ENCODE measurements around the gene UNC119B.
A peak's percentile ranks its signal among the peaks of the same experiment; 100 is the strongest.
"Not testable (repeated sequence)": the region's sequence is repeated elsewhere in the genome, so short reads cannot be mapped to it uniquely, and the experiment has no call there.

UNC119B gene

DNA sequence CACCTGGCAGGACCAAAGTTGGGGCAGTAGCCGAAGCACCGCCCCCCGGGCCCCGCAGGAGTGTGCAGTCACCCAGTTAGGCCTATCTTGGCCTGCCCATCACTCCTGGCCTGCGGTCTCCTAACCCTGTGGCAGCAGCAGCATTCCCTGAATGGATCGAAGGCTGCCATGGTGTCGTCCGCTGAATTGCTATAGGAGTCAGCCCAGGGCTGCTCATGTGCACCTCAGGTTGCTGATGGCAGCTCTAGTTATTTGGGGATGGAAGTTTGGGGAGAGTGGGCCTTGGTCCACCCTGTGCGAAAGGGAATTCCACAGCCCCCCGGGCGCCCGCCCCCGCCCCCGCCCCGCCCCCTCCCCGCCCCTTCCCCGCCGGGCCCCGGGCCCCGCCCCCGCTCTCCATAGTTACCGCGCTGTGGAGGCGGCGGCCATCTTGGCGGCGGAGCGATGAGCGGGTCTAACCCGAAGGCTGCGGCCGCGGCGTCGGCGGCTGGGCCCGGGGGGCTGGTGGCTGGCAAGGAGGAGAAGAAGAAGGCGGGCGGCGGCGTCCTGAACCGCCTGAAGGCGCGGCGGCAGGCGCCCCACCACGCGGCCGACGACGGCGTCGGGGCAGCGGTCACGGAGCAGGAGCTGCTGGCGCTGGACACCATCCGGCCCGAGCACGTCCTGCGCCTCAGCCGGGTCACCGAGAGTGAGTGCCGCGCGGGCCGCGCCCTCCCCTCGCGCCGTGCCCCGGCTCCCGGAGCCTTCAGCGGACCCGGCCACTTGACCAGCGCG lies at the start of gene UNC119B:
Gene UNC119B (plus strand): TSS at position 428 of the 774 bp plus-strand sequence. CDS start 17 bp downstream, at position 445.
- peak; percentile 80 for DNase-seq

DNA sequence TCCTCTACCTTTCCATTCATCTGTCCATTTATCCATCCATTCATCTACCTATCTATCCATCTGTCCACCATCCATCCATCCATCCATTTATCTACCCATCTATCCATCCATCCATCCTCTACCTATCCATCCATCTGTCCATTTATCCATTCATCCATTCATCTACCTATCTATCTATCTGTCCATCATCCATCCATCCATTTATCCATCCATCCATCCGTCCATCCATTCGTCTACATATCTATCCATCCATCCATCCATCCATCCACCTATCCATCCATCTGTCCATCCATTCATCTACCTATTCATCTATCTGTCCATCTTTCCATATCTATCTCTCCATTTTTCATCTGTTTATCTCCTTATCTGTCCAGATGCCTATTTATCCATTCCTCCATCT lies 48.8 kb upstream of the UNC119B start:
- no peak for DNase-seq

DNA sequence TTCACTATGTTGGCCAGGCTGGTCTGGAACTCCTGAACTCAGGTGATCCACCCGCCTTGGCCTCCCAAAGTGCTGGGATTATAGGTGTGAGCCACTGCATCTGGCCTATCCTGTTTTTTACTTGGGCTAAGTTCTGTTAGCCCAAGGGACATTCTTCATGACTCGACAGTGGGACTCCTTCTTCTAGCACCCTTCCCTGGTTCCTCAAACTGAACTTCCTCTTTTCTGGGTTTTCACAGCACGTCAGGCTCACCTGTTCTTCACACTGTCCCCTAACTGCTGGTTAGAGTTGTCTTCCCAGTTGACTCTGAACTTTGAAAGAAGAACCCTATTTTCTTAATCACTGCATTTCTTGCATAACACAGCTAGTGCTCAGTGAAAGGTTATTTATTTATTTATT lies 47.4 kb upstream of the UNC119B start:
- no peak for DNase-seq

DNA sequence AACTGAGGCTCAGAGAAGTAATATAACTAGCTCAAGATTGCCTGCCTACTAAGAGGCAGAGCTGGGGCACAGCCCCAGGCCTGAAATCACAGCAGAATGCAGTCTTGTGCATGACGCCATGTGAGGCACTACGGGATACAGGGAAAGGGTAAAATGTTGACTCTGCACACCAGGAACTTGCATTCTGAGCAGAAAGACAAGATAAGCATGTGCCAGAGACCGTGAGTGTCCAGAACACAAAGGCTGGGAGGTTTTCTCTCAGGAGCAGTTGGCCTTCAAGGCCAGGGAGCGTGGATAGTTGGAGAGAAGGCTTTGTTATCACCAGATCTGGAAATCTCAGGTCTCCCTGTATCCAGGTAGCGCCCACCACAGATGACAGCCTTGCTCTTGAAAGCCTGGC lies 46.5 kb upstream of the UNC119B start:
- no peak for DNase-seq

DNA sequence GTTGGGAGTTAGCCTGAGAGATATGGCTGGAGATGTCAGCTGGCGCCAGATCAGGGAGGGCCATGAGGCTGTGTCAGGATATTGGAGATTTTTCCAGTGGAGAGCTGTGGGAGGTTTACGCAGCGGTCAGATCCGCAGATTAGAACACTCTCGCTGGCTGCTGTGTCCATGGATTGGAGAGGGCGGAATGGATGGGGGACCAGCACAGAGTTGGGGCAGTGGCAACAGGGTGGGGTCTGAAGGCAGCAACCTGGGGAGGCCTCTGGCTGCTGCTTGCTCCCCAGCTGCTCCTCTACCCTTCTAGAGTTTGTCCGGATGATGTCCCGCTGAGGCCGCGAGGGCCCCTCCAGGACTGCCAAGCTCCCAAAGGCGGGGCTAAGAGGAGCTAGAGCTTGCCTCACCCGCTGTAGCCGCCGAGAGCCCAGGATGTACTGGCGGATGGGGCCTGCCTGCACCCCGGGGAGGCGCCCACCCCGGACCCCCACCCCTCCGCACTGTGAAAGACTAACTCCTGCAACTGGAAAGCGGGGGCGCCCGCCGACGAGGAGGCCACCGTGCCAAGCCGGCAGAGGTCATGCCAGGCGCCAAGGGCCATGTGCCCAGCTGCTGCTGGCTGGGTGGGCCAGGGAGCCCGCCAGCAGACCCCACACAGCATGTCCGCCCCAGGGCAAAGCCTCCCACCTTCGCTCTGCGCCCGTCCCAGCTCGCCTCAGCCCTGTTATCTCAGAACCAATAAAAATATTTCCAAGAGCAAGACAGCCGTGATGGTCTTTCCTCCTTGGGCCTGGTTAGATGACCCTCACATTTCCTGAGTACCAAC lies 43.5 kb upstream of the UNC119B start:
- DNase-seq, result no peak

DNA sequence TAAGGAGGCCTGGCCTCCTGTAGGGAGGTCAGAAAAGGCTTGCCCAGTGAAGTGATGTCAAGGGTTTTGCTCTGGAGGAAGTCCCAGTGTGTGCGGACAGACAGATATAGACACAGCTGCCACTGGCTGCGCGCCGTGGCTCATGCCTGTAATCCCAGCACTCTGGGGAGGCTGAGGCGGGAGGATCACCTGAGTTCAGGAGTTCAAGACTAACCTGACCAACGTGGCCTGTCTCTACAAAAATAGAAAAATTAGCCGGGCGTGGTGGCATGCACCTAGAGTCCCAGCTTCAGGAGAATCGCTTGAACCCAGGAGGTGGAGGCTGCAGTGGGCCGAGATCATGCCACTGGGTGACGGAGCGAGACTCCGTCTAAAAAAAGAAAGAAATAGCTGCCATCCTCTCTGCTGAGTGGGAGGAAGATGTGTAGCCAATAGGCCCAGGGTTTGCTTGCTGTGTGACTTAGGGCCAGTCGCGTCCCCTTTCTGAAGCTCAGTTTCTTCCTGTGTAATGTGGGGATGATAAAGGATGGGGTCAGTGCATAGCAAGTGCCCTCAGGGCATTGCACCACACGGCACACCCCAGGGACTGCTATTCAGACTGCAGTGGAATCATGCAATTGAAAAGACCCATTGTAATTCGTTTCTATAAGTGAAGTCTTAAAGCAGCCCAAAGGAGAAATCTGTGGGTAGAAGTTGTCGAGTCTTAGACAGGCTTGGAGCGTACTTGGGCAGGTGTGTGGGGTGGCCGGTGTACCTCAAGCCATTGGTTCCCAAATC lies 42.0 kb upstream of the UNC119B start:
- DNase-seq, result no peak

DNA sequence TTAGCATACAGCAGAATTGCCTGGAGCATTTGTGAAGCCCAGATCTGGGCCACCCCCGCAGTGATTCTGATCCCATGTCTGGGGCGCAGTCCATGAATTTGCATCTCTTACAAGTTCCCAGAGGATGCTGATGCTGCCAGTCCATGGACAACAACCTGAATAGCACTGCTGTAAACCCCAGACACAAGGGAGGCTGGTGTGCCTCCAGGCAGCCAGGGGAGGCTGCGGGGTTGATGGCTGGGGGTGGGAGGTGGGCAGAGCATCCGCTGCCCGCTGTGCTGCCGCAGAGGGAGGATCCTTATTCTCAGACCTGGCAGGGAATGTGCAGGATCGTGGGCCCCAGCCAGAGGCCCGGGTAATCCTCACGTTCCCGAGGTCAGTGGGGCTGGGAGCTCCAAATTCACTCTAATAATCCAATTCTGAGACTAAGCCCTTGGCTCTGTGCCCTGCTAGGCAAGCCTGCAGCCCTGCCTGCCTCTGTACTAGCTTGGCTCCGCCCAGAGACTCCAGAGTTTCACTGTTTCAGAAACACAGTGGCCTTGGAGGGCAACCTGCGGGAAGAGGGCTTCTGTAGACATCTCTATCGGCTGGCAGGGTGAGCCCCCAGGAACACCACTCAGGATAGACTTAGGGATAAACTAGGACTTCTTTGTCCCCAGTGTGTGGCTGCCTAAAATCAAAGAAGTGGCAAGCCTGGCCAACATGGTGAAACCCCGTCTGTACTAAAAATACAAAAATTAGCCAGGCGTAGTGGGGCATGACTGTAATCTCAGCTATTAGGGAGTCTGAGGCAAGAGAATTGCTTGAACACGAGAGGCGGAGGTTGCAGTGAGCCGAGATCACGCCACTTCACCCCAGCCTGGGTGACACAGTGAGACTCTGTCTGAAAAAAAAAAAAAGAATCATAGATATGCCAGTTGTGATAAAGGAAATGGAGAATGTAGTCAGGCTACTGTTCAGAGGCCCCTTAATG lies 41.1 kb upstream of the UNC119B start:
- no peak for DNase-seq

DNA sequence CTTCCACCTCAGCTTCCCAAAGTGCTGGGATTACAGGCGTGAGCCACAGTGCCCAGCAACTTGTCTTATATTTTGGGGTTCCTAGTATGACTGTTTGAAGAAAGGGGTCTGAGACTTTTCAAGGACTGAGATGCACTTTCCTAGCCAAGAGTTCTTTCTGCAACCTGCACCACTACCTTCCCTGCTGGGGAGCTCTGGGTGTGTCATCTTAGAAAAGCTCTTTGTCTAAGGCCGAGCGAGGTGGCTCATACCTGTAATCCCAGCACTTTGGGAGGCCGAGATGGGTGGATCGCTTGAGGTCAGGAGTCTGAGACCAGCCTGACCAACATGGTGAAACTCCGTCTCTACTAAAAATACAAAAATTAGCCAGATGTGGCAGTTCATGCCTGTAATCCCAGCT lies 40.0 kb upstream of the UNC119B start:
- not testable (repeated sequence) for DNase-seq

DNA sequence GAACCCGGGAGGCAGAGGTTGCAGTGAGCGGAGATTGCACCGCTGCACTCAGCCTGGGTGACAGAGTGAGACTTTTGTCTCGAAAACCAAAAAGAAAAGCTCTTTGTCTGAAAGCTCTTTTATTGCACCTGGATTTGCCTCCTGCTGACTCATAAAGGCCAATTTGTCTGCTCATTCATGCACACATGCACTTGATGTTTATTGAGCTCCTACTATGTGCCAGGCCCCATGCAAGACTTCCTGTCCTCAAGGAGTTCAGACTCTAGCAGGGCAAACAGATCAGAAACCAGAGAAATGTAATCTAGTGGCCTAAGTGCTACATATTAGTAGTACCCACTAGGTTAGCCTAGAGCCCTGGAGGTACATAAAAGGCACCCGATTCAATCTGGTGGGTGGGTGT lies 39.6 kb upstream of the UNC119B start:
- DNase-seq, result no peak

DNA sequence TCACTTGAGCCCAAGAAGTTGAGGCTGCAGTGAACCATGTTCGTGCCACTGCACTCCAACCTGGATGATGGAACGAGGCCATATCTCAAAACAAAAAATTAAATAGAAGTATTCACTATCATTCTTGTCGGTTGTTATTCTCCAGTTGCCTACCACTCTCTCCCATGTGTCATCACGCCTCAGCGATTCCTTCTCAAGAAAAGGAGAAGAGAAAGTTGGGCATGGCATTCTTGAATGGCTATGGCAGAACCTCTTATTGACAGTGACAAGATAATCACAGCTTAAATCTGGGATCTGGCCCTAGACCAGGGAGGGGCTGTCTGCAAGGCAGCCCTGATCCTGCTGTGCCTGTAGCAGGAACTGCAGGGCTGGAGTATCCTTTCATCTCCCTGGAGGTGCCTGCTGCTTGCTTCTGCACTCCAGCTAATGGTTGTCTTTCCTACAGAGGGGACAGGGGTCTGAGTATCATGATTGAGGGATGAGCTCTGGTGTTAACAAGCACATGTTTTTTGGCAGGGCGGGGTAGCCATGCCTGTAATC lies 36.1 kb upstream of the UNC119B start:
- no peak for DNase-seq

DNA sequence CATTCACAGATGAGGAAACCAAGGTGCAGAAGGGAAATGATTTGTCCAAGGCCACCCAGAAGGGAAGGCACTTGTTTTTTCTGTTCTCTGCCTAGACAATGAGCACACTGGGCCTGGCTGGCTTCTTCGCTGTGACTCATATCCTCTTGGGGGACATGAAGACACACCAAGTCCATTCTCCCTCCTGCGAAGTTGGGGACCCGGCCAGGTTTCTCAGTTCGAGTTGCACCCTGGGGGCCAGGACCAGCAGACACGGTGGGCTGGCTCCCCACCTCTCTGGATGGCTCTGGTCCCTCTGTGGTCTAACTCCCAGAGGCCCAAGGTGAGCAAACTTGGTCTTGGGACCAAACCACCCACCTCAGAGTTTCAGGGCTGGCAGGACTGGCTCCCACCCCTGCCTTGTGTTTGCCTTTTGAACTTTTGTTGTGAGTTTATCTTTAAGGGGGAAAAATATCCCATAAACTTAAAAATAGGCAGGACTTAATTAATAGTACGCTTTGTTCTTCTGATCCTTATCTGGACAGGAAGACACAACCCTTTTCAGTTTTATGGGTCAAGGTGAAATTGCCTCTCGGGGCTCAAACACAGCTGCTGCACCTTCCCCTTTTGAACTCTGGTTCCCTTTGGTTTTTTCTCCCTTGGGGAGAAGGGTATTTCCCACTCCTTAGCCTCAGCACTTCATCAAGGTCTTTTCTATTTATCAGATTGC lies 32.3 kb upstream of the UNC119B start:
- peak; percentile 69 for DNase-seq

DNA sequence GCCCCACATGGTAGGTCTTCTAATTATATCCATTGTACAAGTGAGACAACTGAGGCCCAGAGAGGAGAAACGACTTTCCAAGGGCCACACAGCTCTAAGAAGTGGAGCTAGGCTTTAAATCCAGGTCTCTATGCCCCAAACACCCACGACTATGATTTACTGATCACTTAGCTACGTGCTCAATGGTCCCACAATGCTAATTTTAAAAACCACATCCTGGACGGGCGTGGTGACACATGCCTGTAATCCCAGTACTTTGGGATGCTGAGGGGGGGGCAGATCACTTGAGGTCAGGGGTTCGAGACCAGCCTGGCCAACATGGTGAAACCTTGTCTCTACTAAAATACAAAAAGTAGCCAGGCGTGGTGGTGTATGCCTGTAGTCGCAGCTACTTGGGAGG lies 31.7 kb upstream of the UNC119B start:
- DNase-seq, result peak; percentile 33

DNA sequence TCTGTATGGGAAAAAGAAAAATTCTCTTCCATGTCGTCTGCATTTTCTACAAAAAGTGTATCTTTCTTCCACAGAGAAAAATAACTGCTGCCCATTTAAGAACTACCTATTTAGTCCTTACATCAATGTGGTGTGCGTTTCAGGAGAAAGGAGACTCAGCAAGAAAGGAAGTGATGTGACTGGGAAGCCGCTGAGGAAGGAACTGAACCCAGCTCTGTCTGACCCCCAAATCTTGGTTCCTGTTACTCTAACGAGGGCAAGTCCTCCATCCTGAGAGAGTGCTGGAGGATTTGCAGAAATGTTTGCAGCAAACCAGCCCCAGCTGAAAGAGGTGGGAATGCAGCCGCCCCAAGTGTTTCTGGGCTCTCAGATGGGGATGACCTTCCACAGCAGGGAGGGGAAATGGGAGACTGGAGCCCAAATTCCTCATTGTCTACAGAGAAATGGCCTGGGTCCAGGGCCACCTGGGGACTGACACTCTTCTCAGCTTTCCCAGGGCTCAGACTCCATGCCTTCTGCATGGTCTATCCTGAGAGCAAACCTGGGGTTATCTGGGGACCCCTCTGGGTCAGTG lies 30.0 kb upstream of the UNC119B start:
- DNase-seq, result no peak

DNA sequence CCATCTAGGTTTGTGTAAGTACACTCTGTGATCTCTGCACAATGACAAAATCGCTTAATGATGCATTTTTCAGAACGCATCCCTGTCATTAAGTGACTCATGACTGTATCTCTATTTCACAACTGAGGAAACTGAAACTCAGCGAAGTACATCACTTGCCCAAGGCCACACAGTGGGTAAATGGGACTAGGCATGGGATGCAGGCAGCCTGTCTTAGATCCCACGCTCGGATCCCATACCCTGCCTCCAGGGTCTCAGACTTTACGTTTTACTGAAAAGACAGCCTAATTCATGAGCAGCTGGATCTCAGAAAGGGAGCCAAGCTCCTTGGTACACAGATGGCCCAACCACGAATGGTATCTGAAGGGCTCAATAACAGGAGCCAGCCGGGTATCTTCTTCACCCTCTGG lies 25.7 kb upstream of the UNC119B start:
- DNase-seq, result peak; percentile 74

DNA sequence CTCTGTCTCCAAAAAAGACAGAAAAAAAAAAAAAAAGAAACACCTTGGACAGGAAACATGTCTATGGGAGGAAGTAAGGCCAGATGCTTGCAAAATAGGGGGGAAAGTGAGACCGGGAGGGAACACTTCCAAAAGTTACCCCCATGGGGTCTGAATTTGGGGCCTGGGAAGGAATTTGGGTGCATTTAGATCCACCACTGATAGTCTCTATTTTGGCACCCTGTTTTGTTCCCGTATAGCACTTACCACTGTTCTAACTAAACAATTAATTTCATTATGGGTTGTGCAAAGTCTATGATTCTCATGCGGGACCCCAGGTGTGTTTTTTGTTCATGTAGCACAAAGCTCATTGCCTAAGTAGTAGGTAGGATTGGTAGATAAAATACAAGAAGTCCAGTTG lies 24.7 kb upstream of the UNC119B start:
- DNase-seq, result no peak

DNA sequence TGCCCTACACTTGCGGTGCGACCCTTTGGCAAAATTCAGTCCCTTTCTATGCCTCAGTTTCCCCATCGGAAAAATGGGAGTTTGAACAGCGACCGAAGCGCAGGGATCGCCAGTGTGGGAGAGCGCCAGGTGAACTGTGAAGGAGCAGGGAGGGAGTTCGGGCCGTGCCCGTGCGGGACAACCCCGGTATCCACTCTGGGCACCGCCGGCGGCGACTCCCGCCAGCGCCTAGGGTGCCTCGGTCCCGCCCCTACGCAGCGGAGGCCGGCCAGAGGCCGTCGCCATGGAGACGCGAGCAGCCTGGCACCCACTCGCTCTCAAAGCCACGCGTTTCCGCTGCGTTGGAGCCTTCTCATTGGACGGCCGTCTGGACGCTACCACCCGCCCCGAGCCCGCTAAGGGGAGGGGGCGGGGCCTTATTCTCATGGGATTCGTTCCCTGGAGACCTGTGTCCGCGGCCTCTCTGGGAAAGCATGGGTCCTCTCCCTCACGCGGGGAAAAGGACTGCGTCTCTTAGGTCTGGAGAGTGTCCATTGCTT lies 24.0 kb upstream of the UNC119B start:
- DNase-seq, result peak; percentile 99

DNA sequence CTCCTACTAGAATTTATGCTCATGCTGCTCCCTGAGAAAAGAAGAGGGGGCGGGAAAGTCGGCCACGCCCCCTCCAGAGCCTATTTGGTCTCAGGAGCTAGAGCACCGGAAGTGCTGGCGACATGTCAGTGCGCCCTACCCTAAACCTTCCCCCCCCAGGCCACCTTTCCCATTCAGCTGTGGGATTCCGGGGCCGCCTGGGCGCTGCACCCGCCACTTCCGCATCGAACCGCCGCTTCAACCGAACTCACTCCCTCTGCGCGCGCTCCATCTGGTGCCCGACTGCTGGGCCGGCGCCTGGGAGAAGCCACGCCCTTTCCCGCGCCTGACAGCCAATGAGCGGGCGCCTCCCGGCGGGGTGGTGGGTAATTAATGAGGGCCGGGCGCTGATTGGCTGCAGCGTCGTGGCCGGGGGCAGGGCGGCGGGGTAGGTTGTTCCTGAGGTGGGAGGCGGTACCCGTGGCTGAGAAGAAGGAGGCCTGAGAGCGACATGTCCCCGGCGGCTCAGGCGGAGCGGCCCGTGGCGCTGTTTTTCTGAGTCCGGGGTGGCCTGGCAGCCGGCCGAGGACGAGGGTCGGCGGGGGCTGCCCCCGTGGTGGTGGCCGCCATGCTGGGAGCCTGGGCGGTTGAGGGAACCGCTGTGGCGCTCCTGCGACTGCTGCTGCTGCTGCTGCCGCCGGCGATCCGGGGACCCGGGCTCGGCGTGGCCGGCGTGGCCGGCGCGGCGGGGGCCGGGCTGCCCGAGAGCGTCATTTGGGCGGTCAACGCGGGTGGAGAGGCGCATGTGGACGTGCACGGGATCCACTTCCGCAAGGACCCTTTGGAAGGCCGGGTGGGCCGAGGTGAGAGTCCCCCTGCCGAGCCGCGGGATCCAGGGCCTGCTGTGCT lies 23.3 kb upstream of the UNC119B start, which contains the start of gene MLEC:
Gene MLEC (plus strand): TSS at position 460 of the 888 bp plus-strand sequence. CDS start 148 bp downstream, at position 608.
- DNase-seq, result peak; percentile 100

DNA sequence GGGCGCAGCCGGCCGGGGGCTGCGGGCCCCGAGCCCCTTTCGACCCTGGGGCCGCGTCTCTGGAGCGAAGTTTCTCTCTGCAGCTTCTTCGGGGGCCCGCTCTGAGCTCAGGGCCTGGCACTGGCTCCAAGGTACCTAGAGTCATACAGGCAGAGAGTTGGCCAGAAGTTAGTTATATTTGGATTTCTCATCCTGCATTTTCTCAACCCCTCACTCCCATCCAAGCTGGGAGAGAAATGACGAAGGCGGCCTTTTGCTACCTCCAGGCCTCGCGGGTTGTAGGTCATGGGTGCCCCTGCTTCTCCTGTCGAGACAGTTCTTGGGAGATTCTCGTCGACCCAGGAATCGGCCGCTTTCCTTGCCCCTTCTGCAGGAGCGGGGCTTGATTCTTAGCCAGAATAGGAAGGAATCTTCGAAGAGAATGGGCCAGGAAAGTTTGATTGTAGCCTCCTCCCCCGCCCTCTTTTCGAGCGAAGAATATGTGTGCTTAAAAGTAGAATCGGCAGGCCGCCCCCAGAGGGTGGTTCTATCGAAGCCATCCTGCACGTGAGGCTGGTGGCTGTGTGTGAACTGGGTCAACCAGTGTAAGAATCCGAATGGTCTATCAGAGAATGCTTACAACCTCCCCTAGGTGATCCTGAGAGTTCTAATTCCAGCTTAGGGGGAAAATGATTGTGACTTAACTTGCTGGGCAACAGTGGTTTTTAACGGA lies 22.5 kb upstream of the UNC119B start:
- DNase-seq, result peak; percentile 55

All from activated CD4-positive, alpha-beta T cell treated with anti-CD3 and anti-CD28 coated beads, Interleukin-2, Interleukin-6, amounts not matched to agents 100 ng/mL and 50 ng/mL, durations not matched to agents 16 hours and 8 hours (primary cell).